Spleen (tissue), 11 donors: Measurements from ENCODE around the gene SLIT1. TPM values are rescaled to one million over a fixed set of nuclear protein-coding genes. Genes with fewer than 3 reads are reported as not detected.

Experiments
- DNase-seq: peaks from one replicate; pipeline ENCODE4 v3.0.0-alpha.2; 2020
- H3K27ac ChIP-seq, 8 donors: fragments of 200-600 bp; sonication (generic) in 7 of 8; 1 replicate in 4 of 8; 2 replicates in 4 of 8; pipeline versions ENCODE4 v1.5.0 to v1.8.0; 2016 to 2021; ENCODE audit warnings: inconsistent platforms in 4 of 8, mild to moderate bottlenecking in 4 of 8, moderate library complexity in 1 of 8
- H3K27me3 ChIP-seq, 7 donors: fragments of 200-600 bp; sonication (generic) in 6 of 7; replicated peaks in 1 of 7; 1 replicate in 4 of 7; 2 replicates in 3 of 7; pipeline versions ENCODE4 v1.5.0 to v1.8.0; 2016 to 2021; ENCODE audit warnings: inconsistent platforms in 3 of 7, mild to moderate bottlenecking in 1 of 7
- H3K36me3 ChIP-seq, 6 donors: fragments of 200-600 bp; sonication (generic) in 5 of 6; 1 replicate in 4 of 6; 2 replicates in 2 of 6; pipeline versions ENCODE4 v1.5.0 to v1.8.0; 2016 to 2021; ENCODE audit warnings: inconsistent platforms in 2 of 6
- H3K4me1 ChIP-seq, 6 donors: fragments of 200-600 bp; sonication (generic) in 5 of 6; 1 replicate in 3 of 6; 2 replicates in 3 of 6; pipeline versions ENCODE4 v1.5.0 to v1.8.0; 2016 to 2021; ENCODE audit warnings: inconsistent platforms in 3 of 6
- H3K4me3 ChIP-seq, 8 donors: fragments of 200-600 bp; sonication (generic) in 7 of 8; 1 replicate in 4 of 8; 2 replicates in 4 of 8; pipeline versions ENCODE4 v1.5.0 to v1.8.0; 2016 to 2021; ENCODE audit warnings: inconsistent platforms in 4 of 8, mild to moderate bottlenecking in 4 of 8, moderate library complexity in 2 of 8
- H3K9me3 ChIP-seq, 8 donors: fragments of 200-600 bp; sonication (generic) in 7 of 8; 1 replicate in 4 of 8; 2 replicates in 4 of 8; pipeline versions ENCODE4 v1.5.0 to v1.8.0; 2016 to 2021; ENCODE audit warnings: inconsistent platforms in 4 of 8
- CTCF ChIP-seq, 11 experiments: fragments of 200-600 bp in 7 of 11; fragments of 450-650 bp in 4 of 11; sonication (generic) in 4 of 11; IDR thresholded peaks in 8 of 11; conservative IDR thresholded peaks in 3 of 11; 1 replicate in 7 of 11; 2 replicates in 4 of 11; pipeline versions ENCODE4 v1.4.0 to v1.8.0; 2016 to 2021; ENCODE audit warnings: antibody characterized with exemption in 11 of 11, inconsistent platforms in 4 of 11, mild to moderate bottlenecking in 1 of 11
- POLR2A ChIP-seq, 3 donors: fragments of 450-650 bp; IDR thresholded peaks; one replicate each; pipeline ENCODE4 v1.5.1; 2017; ENCODE audit warnings: antibody characterized with exemption in 3 of 3, mild to moderate bottlenecking in 1 of 3
- POLR2AphosphoS5 ChIP-seq, 3 donors: sonication (generic); formaldehyde crosslinking; IDR thresholded peaks; one replicate each; pipeline ENCODE4 v1.5.1; 2017; ENCODE audit warnings: antibody characterized with exemption in 3 of 3
- WGBS, 5 donors: extraction: QIAGEN DNeasy Blood & Tissue Kit in 3 of 5; methylation state at CpG; one replicate each; pipeline versions ENCODE4 v1.1.5 to v1.1.7; 2013 to 2018; 5-methylcytosine and 5-hydroxymethylcytosine counted together
- intact Hi-C: fragments of 100-400 bp; cut with DNase I; formaldehyde crosslinking; loops from one replicate; pipeline ENCODE4 v1.15.0; 2023; ENCODE audit warnings: low total_unique reads
- polyA plus RNA-seq, 3 donors: library from polyadenylated mRNA; stranded (reverse); fragments of 200-250 nt; gene quantifications; one replicate each; pipeline ENCODE4 v1.2.1, GENCODE V29; 2013
- total RNA-seq, 7 donors: library from RNA; depleted of rRNA in 3 of 7; stranded (reverse); fragments of >200 nt in 3 of 7; fragmentation: NEBNext Ultra II Directional in 4 of 7; extraction: Animal tissue kit (Norgen Biotek cat#: 25700) in 4 of 7; gene quantifications; one replicate each; pipeline versions ENCODE4 v1.1.0 to v1.2.1, GENCODE V29; 2016 to 2021
- donor health status: healthy with polysubstance abuse.
- donor health status: DM: no; HTN: no; CAD: no; lungs with moderate emphysema.
- donor health status: DM: no; HTN: no; CAD: no.
- donor health status: Bipolar disorder and iron deficiency.
- donor health status: healthy.
- donor health status: DM: no; HTN: no; CAD: no.
- donor health status: DM: yes; HTN: yes; CAD: no.

Gene SLIT1
- total and polyA plus RNA-seq, 10 donors, result 0.11 to 0.82 (median 0.52) TPM

DNA sequence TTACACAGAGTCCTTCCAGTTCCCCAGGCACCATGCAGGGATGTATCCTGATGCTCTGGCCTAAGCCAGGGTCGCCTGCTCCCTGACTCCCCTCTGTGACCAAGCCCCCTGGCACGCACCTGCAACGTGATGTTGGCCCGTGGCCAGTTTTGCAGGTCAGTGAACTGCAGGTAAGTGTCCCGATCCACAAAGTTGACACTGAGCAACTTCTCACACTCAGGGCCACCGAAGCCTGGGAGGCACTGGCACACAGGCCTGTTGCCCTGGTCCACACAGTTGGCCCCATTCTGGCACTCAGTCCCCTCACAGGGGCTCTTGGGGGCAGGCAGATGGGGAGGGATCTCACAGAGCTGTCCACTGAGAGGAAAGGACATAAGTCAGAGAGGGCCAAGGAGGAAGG, 179.4 kb downstream of the SLIT1 start:
- H3K27ac ChIP-seq, result no peak overlapping the region
- whole genome bisulfite sequencing, 5 donors, result 85 to 93% (median 90%) methylated on average over 5 to 6 of the region's 6 CpGs
- H3K9me3 ChIP-seq, result peaks cover 3 to 34% (median 28%) of the 10 kb centered on the region in 8 donors
- TF ChIP-seq POLR2A (IDR thresholded peaks at IDR 0.05), result no peak
- TF ChIP-seq CTCF (IDR thresholded peaks at IDR 0.05 in 8 of 11, conservative IDR thresholded peaks at IDR 0.05 in 3 of 11), result no peak
- no peak for TF ChIP-seq POLR2AphosphoS5 (IDR thresholded peaks at IDR 0.05)
- no peak overlapping the region for H3K4me3 ChIP-seq
- intact Hi-C loops, result no loop called here
- DNase-seq, result no peak
- H3K4me1 ChIP-seq, result no peaks in the 10 kb centered on the region
- peaks cover 0 to 5% (median 0%) of the 10 kb centered on the region in 7 donors for H3K27me3 ChIP-seq
- no peaks in the 10 kb centered on the region for H3K36me3 ChIP-seq

DNA sequence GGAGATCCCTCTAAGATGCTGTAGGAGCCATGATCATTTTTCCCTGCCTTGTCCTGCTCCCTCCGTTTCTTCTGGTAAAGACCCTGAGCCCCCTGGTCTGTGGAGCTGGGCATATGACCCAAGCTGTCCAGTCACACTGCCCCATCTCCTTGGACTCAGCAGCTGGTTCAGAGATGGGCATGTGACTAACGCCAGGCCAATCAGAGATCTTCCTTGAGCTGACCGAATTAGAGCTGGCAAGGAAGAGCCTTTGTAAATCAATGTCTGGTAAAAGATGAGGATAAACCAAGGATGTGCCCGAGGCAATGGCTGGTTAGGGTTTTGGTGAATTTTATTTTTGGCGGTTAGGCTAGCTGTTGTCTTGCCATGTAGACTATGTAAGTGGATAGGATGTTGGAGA, 180.4 kb downstream of the SLIT1 start:
- no peaks in the 10 kb centered on the region for H3K36me3 ChIP-seq
- H3K27me3 ChIP-seq, result peaks cover 0 to 5% (median 0%) of the 10 kb centered on the region in 7 donors
- H3K27ac ChIP-seq, result no peak overlapping the region
- H3K9me3 ChIP-seq, result peaks cover 3 to 34% (median 28%) of the 10 kb centered on the region in 8 donors
- H3K4me3 ChIP-seq, result no peak overlapping the region
- TF ChIP-seq CTCF (IDR thresholded peaks at IDR 0.05 in 8 of 11, conservative IDR thresholded peaks at IDR 0.05 in 3 of 11), result no peak
- TF ChIP-seq POLR2A (IDR thresholded peaks at IDR 0.05), result no peak
- no peak for TF ChIP-seq POLR2AphosphoS5 (IDR thresholded peaks at IDR 0.05)
- no peaks in the 10 kb centered on the region for H3K4me1 ChIP-seq
- intact Hi-C loops, result no loop called here
- no peak for DNase-seq
- 78 to 90% (median 86%) methylated on average over 5 of the region's 5 CpGs for WGBS, 5 donors

- no peak for DNase-seq
- Histone ChIP-seq H3K27me3 (peaks cover 0 to 5% (median 0%) of the 10 kb centered on the region in 7 donors), H3K9me3 (peaks cover 3 to 34% (median 28%) of the 10 kb centered on the region in 8 donors), H3K4me3 (no peak overlapping the region), H3K27ac (no peak overlapping the region), H3K36me3 (no peaks in the 10 kb centered on the region), H3K4me1 (no peaks in the 10 kb centered on the region)
- TF ChIP-seq CTCF (IDR thresholded peaks at IDR 0.05 in 8 of 11, conservative IDR thresholded peaks at IDR 0.05 in 3 of 11), result no peak
- no peak for TF ChIP-seq POLR2AphosphoS5 (IDR thresholded peaks at IDR 0.05)
- no peak for TF ChIP-seq POLR2A (IDR thresholded peaks at IDR 0.05)
- intact Hi-C loops, result no loop called here
- WGBS, 5 donors, result 87 to 95% (median 91%) methylated on average over 6 to 10 of the region's 10 CpGs
Measured at GRCh38 chr10:97004591-97004990, 181.2 kb downstream of the SLIT1 start.

DNA sequence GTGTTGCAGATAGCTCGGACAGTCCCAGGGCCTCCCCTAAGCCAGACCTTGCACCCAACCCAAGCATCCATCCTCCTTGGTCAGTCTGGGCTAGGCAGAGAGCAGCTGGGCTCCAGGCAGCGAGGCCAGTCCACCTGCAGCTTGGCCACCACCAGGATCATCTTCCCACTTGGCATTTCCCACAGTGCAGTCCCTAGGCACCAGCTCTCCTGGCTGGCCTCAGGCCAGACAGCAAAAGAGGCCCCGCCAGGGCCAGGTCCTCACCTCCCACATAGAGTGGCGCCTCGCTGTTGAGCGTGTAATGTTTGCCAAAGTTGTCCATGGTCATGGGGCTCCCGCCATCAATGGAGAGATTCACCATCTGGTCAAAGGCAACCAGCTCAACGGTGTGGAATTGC, 182.0 kb downstream of the SLIT1 start:
- no peak overlapping the region for H3K4me3 ChIP-seq
- no peak overlapping the region for H3K27ac ChIP-seq
- H3K4me1 ChIP-seq, result no peaks in the 10 kb centered on the region
- no peaks in the 10 kb centered on the region for H3K36me3 ChIP-seq
- peaks cover 3 to 30% (median 27%) of the 10 kb centered on the region in 8 donors for H3K9me3 ChIP-seq
- no peak for TF ChIP-seq CTCF (IDR thresholded peaks at IDR 0.05 in 8 of 11, conservative IDR thresholded peaks at IDR 0.05 in 3 of 11)
- TF ChIP-seq POLR2AphosphoS5 (IDR thresholded peaks at IDR 0.05), result no peak
- TF ChIP-seq POLR2A (IDR thresholded peaks at IDR 0.05), result no peak
- no peak for DNase-seq
- intact Hi-C loops, result no loop called here
- peaks cover 0 to 5% (median 0%) of the 10 kb centered on the region in 7 donors for H3K27me3 ChIP-seq
- WGBS, 5 donors, result 86 to 94% (median 91%) methylated on average over 8 of the region's 8 CpGs
